HCT116 (cell line): Measurements from ENCODE around the gene MRFAP1.

Experiments used
- CBX3 ChIP-seq: IDR thresholded peaks from 2 replicates; pipeline ENCODE4 v1.6.1; 2012; ENCODE audit warnings: low read depth
- CTCF ChIP-seq, 3 experiments: fragments of 200-600 bp in 1 of 3; sonication (generic) in 1 of 3; IDR thresholded peaks in 2 of 3; conservative IDR thresholded peaks in 1 of 3; 2 replicates each; pipeline ENCODE4 v1.5.1; 2012 to 2017; ENCODE audit warnings: low read depth in 2 of 3, low read length in 2 of 3, antibody characterized with exemption in 1 of 3, borderline replicate concordance in 1 of 3, control low read depth in 1 of 3, mild to moderate bottlenecking in 1 of 3, mixed read lengths in 1 of 3, mixed run types in 1 of 3, moderate library complexity in 1 of 3; ENCODE audit not compliant: insufficient read depth in 1 of 3
- EZH2 ChIP-seq: fragments of 200-600 bp; sonication (generic); IDR thresholded peaks from 2 replicates; pipeline ENCODE4 v1.6.1; 2017; ENCODE audit warnings: antibody characterized with exemption, mixed run types
- EZH2phosphoT487 ChIP-seq: fragments of 200-600 bp; IDR thresholded peaks from 2 replicates; pipeline ENCODE4 v1.6.1; 2018; ENCODE audit warnings: antibody characterized with exemption, borderline replicate concordance
- MAX ChIP-seq: IDR thresholded peaks from 2 replicates; pipeline ENCODE4 v1.6.1; 2012
- POLR2A ChIP-seq: IDR thresholded peaks from 2 replicates; pipeline ENCODE4 v1.7.0; 2011; ENCODE audit warnings: borderline replicate concordance; ENCODE audit not compliant: insufficient read depth, insufficient read length; ENCODE audit errors: extremely low read depth
- POLR2AphosphoS5 ChIP-seq: IDR thresholded peaks from 2 replicates; pipeline ENCODE4 v1.6.1; 2011; ENCODE audit warnings: mild to moderate bottlenecking, low read depth, low read length, moderate library complexity
- RAD21 ChIP-seq: IDR thresholded peaks from 2 replicates; pipeline ENCODE4 v1.6.1; 2012; ENCODE audit warnings: low read depth, mild to moderate bottlenecking
- REST ChIP-seq: IDR thresholded peaks from 2 replicates; pipeline ENCODE4 v1.6.1; 2012; ENCODE audit warnings: low read depth
- SIN3A ChIP-seq: IDR thresholded peaks from 2 replicates; pipeline ENCODE4 v1.6.1; 2012; ENCODE audit warnings: low read depth
- TCF7L2 ChIP-seq: IDR thresholded peaks from 2 replicates; pipeline ENCODE4 v1.7.0; 2011; ENCODE audit warnings: borderline replicate concordance, inconsistent platforms; ENCODE audit not compliant: insufficient read depth, insufficient read length; ENCODE audit errors: extremely low read depth
- ZBTB33 ChIP-seq: IDR thresholded peaks from 2 replicates; pipeline ENCODE4 v1.6.1; 2011; ENCODE audit warnings: mild to moderate bottlenecking, low read length, moderate library complexity; ENCODE audit not compliant: insufficient replicate concordance; ENCODE audit errors: extremely low read depth
- ZNF274 ChIP-seq: fragments of 200-500 bp; sonication (Bioruptor generic); IDR thresholded peaks from 2 replicates; pipeline ENCODE4 v1.6.1; 2014; ENCODE audit warnings: mild to moderate bottlenecking, low read depth, low read length, inconsistent platforms

GRCh38 chr4:6596948-6597347 is 43.5 kb upstream of the MRFAP1 start:
- TF ChIP-seq EZH2 (no peak), EZH2phosphoT487 (no peak), REST (no peak), CTCF (IDR thresholded peaks at IDR 0.05 in 2 of 3, conservative IDR thresholded peaks at IDR 0.05 in 1 of 3; ENCODE audit: borderline replicate concordance in 1 of 3, insufficient read depth in 1 of 3, low read depth in 2 of 3, low read length in 2 of 3) (no peak), CBX3 (no peak), POLR2AphosphoS5 (no peak), ZBTB33 (no peak), MAX (no peak), TCF7L2 (no peak), POLR2A (no peak), SIN3A (no peak), RAD21 (no peak), ZNF274 (no peak)
